Activated T-cell treated with anti-CD3 and anti-CD28 coated beads, Interleukin-2, amount 50 U/mL, for 4 hours (primary cell): ENCODE data around the gene PLGRKT. TPM values are rescaled to one million over a fixed set of nuclear protein-coding genes. Genes with fewer than 3 reads are reported as not detected.
A peak's percentile ranks its signal among the peaks of the same experiment; 100 is the strongest.
"Not testable (repeated sequence)": the region's sequence is repeated elsewhere in the genome, so short reads cannot be mapped to it uniquely, and the experiment has no call there.

ENCODE experiments used
- ATAC-seq, 2 donors: fragments of 200-7000 bp; cut with Tn5 transposase; one replicate each; pipeline ENCODE4 v1.10.0; 2021
- DNase-seq: peaks from one replicate; pipeline ENCODE4 v3.0.0-alpha.2; 2020
- H3K27me3 Mint-ChIP-seq: one replicate; pipeline ENCODE4 v1.8.0; 2021; ENCODE audit warnings: low read depth, mixed read lengths
- H3K36me3 Mint-ChIP-seq: one replicate; pipeline ENCODE4 v1.8.0; 2022; ENCODE audit warnings: mixed read lengths; ENCODE audit not compliant: insufficient read depth
- H3K4me1 Mint-ChIP-seq: one replicate; pipeline ENCODE4 v1.8.0; 2021; ENCODE audit warnings: low read depth, mixed read lengths
- H3K4me3 Mint-ChIP-seq: one replicate; pipeline ENCODE4 v1.8.0; 2021; ENCODE audit warnings: mild to moderate bottlenecking, moderate library complexity, mixed read lengths
- H3K9me3 Mint-ChIP-seq: one replicate; pipeline ENCODE4 v1.8.0; 2021; ENCODE audit warnings: mixed read lengths
- total RNA-seq, 3 donors: library from RNA; stranded (reverse); gene quantifications; one replicate each; pipeline ENCODE4 v1.2.1, GENCODE V29; 2021

Gene PLGRKT
- total RNA-seq, 3 donors from 2014 or later: 23.7 to 45.3 (median 30.9) TPM

DNA sequence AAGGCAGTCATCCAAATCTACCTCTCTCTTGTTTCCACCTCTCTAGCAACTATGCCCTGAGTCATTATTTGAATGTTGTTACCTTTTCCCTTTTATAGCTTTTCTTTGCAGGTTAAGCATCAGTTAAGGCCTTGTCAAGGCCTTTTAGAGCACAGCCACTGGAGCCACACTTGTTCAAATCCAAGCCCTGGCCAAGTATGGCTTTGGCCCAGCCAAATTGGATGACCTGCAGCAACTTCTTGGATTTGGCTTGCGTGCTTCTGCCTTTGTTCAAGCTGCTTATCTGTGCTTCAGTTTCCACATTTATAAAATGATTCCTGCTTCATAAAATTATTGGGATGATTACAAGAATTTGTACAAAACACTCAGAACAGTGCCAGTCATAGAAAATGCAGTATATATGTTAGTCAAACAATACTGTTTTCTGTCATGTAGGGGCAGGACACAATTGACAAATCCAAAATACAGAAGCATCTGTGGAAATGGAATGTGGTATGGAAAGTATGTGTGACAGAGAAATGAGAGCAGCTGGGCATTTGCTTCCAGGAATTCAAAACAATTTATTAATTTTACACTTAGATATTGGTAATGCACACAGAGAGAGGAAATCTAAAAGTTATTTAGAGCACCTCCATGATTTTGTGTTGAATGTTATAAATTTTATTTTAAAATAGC, 80.2 kb downstream of the PLGRKT start:
- Mint-ChIP-seq H3K4me3 (no peak overlapping the region), H3K9me3 (no peaks in the 10 kb centered on the region), H3K36me3 (peaks cover 24% of the 10 kb centered on the region), H3K27me3 (no peaks in the 10 kb centered on the region), H3K4me1 (peaks cover 17% of the 10 kb centered on the region)
- DNase-seq: no peak
- ATAC-seq: no peak

DNA sequence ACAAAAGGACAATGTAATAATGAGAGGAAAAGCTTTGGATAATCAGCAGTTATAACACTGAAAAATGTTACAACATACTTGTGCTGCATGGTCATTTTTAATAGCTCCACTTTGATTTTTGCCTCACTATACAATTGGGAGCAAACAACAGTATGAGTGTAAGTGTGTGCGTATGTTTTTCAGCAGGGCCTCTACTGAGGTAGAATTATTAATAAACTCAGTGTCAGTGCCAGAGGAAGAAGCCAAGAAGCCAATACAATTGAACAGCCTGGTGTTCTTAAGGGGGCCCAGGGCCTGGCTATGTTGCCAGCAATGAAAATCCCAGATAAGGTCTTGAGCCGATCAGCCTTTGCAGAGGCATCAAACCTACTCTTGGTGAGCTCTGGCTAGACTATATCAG, 81.9 kb downstream of the PLGRKT start:
- Mint-ChIP-seq H3K4me3 (no peak overlapping the region), H3K4me1 (peaks cover 33% of the 10 kb centered on the region), H3K36me3 (peaks cover 18% of the 10 kb centered on the region), H3K9me3 (no peaks in the 10 kb centered on the region), H3K27me3 (no peaks in the 10 kb centered on the region)
- DNase-seq: no peak
- ATAC-seq: no peak

DNA sequence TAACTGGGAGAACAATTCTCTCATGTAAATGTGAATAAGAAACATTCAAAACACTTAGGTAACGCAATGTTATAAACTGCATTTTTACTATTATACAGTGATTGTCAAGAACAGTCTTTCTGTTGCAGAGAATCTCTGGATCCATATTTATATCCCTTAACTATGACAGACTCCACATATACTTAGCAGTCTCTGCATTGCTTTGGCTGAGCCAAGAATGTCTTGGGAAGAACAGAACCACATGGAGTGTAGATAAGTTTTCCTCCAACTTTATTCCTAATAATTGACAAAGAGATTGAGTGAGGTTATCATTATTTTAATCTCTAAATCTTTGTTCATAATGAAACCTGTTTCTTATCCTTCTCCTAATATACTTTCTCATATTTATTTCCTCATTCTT, 82.5 kb downstream of the PLGRKT start:
- Mint-ChIP-seq H3K4me3 (no peak overlapping the region), H3K36me3 (peaks cover 16% of the 10 kb centered on the region), H3K4me1 (peaks cover 39% of the 10 kb centered on the region), H3K27me3 (no peaks in the 10 kb centered on the region), H3K9me3 (no peaks in the 10 kb centered on the region)
- DNase-seq (no peak), ATAC-seq (no peak)

DNA sequence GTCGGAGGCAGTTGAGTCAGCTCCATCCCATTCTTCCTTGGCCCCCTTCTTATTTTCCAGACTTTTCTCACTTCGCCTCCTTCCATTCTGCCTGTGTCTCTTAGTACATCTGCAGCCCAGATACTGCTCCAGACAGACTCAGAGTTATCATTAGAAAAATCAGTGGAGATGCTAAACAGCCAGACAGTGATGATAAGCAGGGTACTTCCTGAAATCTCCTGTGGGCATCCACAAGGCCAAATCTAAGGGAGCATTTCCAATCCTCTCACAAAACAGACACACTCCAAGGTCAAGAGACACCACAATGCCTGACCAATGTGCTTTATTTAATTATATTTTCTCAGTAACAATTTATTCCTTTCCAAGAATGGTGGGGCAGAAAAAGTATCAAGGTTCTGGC, 83.5 kb downstream of the PLGRKT start:
- ATAC-seq (no peak), DNase-seq (no peak)
- no peak overlapping the region for H3K4me3 Mint-ChIP-seq
- peaks cover 41% of the 10 kb centered on the region for H3K4me1 Mint-ChIP-seq
- peaks cover 4% of the 10 kb centered on the region for H3K9me3 Mint-ChIP-seq
- no peaks in the 10 kb centered on the region for H3K27me3 Mint-ChIP-seq
- H3K36me3 Mint-ChIP-seq: peaks cover 16% of the 10 kb centered on the region

DNA sequence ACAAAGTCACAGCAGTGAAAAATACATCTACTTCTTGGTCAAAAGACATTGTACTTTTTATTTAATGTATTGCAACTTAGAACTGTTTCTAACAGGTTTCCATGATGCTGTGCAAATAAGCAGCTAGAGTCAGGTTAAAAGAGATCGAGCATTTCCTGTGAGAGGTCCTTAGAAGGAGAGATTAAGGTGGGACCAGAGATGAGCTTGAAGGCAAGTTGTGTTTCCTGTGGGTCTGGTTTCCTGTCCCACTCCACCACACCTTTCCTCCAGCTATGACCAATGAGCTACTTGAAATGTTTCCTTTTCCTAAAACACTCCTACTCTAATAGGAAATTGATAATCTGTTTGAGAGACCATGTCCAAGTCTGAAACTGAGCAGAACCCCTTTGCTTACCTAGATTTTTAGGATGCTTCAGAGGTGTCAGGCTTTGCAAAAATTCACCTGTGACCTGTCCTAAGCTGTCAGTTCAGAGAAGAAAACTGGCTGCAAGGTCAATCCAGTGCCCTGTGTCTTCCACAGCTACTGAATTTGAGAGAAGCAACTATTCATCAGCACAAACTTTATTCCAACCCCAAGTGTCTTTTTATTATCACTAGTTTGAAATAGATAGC, 85.0 kb downstream of the PLGRKT start:
- ATAC-seq (peak in 1 of 2 donors; percentile 43), DNase-seq (no peak)
- no peaks in the 10 kb centered on the region for H3K27me3 Mint-ChIP-seq
- H3K9me3 Mint-ChIP-seq: peaks cover 4% of the 10 kb centered on the region
- peaks cover 13% of the 10 kb centered on the region for H3K36me3 Mint-ChIP-seq
- no peak overlapping the region for H3K4me3 Mint-ChIP-seq
- H3K4me1 Mint-ChIP-seq: peaks cover 41% of the 10 kb centered on the region

DNA sequence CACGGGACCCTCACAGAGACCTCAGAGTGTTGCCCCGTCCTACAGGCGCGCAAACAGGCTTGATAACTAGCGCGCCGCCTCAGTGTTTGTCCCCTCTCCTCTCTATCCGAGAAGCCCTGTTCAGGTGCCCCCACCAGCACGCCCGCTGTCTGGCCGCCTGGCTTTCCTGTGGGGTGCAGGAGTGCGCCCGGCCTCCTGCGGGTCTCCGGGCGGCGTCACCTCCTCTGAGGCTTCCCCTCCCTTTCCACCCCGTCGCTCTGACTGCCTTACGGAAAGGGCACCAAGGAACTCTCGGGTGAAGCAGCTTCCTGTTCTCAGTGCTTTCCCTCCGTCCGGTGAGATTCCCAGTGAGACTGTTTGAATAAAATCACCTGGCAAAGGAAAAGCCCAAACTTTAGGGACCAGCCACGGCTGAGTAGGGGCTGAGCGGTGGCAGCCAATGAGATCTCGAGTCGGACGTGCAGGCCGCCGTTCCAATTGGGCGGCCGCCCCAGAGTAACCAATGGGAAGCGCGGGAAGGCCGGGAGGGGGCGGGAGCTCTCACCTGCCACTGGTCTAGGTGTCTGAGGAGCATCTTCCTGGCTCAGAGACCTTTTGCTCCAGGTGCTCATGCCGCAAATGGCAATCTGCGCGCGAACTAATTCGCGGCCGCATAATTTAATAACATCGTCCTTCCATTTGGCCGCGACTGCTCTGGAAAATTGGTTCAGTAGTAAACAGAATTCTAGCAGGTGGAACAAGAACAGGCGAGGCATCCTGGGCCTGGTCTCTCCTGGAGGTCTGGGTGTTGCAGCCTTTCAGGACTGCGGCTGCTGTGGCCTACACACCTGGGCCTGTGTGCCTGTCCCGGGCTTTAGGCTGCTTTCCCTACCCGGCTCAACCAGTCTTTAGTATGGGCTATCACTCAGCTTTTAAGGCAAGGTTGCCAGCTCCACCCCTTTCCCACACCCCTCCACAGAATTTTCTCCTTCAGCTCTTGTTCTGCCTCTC, 98.4 kb downstream of the PLGRKT start, which contains the start of gene RLN1:
TSS of gene RLN1 (minus strand) at position 885 of the 990 bp plus-strand sequence. CDS start at position 755, 130 bp downstream.
- peak within 1 kb of the TSS; percentile 57 for H3K4me3 Mint-ChIP-seq
- DNase-seq, H3K36me3 Mint-ChIP-seq, H3K9me3 Mint-ChIP-seq, H3K27me3 Mint-ChIP-seq: not testable (repeated sequence)
- ATAC-seq: peak; percentile 99
- H3K4me1 Mint-ChIP-seq: peaks cover 29% of the 10 kb centered on the region

DNA sequence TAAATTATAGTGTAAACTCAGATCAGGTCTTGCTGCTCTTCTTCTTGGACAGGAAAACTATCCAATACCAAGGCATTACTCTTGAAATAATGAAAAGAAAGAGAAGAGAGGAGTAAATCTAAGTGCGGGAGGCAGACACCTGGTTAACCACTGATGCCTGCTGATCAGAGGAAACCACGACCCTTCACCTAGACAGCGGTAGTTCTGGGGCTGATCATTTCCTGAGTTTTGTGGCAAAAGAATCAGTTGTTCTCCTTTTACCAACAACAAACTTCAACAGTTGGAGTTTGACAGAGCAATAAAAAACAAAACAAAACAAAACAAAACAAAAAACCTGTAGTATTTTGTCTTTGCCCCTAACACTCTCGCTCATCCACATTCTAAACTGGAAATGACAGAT, 101.0 kb downstream of the PLGRKT start:
- Mint-ChIP-seq H3K9me3 (no peaks in the 10 kb centered on the region), H3K4me1 (peaks cover 36% of the 10 kb centered on the region), H3K4me3 (peak overlapping the region; percentile 55), H3K27me3 (no peaks in the 10 kb centered on the region), H3K36me3 (peaks cover 7% of the 10 kb centered on the region)
- DNase-seq: peak; percentile 7
- ATAC-seq: no peak

DNA sequence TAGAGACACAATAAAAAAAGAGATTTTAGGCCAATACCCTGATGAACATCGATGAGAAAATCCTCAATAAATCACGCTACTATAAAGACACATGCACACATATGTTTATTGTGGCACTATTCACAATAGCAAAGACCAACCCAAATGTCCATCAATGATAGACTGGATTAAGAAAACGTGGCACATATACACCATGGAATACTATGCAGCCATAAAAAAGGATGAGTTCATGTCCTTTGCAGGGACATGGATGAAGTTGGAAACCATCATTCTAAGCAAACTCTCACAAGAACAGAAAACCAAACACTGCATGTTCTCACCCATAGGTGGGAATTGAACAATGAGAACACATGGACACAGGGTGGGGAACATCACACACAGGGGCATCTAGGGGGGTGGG, 106.4 kb downstream of the PLGRKT start:
- H3K4me1 Mint-ChIP-seq: peaks cover 28% of the 10 kb centered on the region
- H3K9me3 Mint-ChIP-seq, H3K4me3 Mint-ChIP-seq, DNase-seq, ATAC-seq, H3K27me3 Mint-ChIP-seq: not testable (repeated sequence)
- H3K36me3 Mint-ChIP-seq: peaks cover 26% of the 10 kb centered on the region

DNA sequence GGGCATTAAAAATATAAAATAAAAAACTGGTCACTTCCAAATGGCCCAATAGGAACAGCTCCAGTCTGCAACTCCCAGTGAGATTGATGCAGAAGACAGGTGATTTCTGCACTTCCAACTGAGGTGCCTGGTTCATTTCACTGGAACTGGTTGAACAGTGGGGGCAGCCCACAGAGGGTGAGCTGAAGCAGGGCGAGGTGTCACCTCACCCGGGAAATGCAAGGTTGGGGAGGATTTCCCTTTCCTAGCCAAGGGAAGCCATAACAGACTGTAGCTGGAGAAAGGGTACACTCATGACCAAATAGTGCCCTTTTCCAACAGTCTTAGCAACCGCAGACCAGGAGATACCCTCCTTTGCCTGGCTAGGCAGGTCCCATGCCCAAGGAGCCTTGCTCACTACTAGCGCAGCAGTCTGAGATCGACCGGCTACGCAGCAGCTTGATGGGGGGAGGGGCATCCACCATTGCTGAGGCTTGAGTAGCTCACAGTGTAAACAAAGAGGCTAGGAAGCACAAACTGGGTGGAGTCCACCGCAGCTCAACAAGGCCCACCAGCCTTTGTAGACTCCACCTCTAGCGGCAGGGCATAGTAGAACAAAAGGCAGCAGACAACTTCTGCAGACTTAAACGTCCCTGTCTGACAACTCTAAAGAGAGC, 110.7 kb downstream of the PLGRKT start:
- Mint-ChIP-seq H3K4me1 (peaks cover 15% of the 10 kb centered on the region), H3K4me3 (no peak overlapping the region), H3K9me3 (no peaks in the 10 kb centered on the region)

DNA sequence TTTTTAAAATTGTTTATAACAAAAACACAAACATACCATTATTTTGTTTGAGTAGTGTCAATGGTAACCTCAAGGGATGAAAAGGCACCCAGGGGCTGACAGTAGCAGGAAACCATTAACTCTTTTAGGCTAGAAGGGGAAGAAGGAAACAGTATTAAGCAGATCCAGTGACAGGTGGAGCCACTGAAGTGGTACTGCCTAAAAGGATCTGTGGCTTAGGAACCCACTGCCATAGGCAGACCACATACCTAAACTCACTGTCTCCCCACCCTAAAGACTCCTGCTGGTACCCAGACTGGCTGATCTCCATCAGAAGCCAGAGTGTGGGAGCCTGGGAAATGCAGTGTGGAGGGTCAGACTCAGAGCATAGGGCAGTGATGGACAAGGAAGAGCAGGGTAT, 111.5 kb downstream of the PLGRKT start:
- H3K9me3 Mint-ChIP-seq: no peaks in the 10 kb centered on the region
- no peaks in the 10 kb centered on the region for H3K27me3 Mint-ChIP-seq
- ATAC-seq: no peak
- no peak for DNase-seq
- H3K4me1 Mint-ChIP-seq: peaks cover 20% of the 10 kb centered on the region
- peak overlapping the region; percentile 20 for H3K4me3 Mint-ChIP-seq
- peaks cover 19% of the 10 kb centered on the region for H3K36me3 Mint-ChIP-seq

More for the DNA sequence above, 110.7 kb downstream of the PLGRKT start:
- DNase-seq: no peak
- Mint-ChIP-seq H3K27me3 (no peaks in the 10 kb centered on the region), H3K36me3 (peaks cover 19% of the 10 kb centered on the region)
- peak in 1 of 2 donors; percentile 30 for ATAC-seq

DNA sequence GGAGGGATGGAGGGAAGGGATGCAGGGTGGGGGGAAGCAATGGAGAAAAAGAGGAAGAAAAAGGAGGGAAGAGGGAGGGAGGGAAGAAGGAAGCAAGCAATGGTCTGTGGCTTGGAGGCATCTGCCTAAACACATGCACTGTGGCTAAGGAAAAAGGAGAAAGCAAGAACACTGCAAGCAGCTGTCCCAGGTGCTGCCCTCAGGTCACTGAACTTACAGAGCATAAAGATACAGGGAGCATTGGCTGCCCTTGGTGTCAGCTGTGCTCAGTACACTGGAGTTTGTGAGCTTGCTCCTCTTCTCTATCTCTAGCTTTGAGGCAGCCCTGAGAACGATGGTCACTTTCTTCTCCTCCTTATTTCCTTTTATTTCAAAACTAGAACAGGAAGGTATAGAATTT, 116.1 kb downstream of the PLGRKT start:
- H3K36me3 Mint-ChIP-seq, H3K9me3 Mint-ChIP-seq, H3K27me3 Mint-ChIP-seq, DNase-seq, ATAC-seq, H3K4me3 Mint-ChIP-seq: not testable (repeated sequence)
- H3K4me1 Mint-ChIP-seq: peaks cover 12% of the 10 kb centered on the region

DNA sequence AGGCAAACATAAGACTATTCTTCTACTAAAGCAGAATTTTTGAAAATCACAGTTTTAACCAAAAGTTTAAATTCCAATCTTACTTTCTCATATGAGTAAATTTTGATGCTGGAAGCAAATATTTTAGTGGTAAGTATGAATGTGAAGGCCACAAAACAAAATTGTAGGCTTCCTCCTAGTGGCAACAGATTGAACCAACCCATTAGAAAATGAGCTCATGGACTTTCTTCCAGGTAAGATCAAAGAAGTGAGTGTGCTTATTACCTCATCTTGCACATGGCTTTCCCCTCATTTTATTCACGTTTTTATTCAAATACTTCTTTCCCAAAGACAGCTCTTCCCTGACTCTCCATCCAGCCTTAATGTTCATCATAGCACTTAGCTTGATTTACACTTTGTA, 116.7 kb downstream of the PLGRKT start:
- no peaks in the 10 kb centered on the region for H3K9me3 Mint-ChIP-seq
- H3K36me3 Mint-ChIP-seq: peaks cover 15% of the 10 kb centered on the region
- peaks cover 8% of the 10 kb centered on the region for H3K4me1 Mint-ChIP-seq
- H3K27me3 Mint-ChIP-seq: no peaks in the 10 kb centered on the region
- H3K4me3 Mint-ChIP-seq: no peak overlapping the region
- ATAC-seq (no peak), DNase-seq (no peak)

DNA sequence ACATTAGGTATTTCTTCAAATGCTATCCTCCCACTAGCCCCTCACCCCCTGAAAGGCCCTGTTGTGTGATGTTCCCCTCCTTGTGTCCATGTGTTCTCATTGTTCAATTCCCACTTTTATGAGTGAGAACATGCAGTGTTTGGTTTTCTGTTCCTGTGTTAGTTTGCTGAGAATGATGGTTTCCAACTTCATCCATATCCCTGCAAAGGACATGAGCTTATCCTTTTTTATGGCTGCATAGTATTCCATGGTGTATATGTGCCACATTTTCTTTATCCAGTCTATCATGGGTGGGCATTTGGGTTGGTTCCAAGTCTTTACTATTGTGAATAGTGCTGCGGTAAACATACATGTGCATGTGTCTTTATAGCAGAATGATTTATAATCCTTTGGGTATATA, 121.3 kb downstream of the PLGRKT start:
- H3K27me3 Mint-ChIP-seq, H3K4me3 Mint-ChIP-seq, H3K4me1 Mint-ChIP-seq, ATAC-seq, DNase-seq: not testable (repeated sequence)
- peaks cover 14% of the 10 kb centered on the region for H3K9me3 Mint-ChIP-seq
- peaks cover 27% of the 10 kb centered on the region for H3K36me3 Mint-ChIP-seq
